Fibroblast of skin of left quadriceps (primary cell): ENCODE data around the gene CDS2.

Experiments used
- DNase-seq, 2 experiments: peaks; one replicate each; pipeline ENCODE4 v3.0.0-alpha.2; 2013; ENCODE audit warnings: low read depth in 2 of 2

The CDS2 gene

GRCh38 chr20:5212907-5213487 lies 86.2 kb downstream of the CDS2 start:
- DNase-seq, result no peak

- no peak for DNase-seq
Observed at GRCh38 chr20:5214826-5215225, 88.0 kb downstream of the CDS2 start.

- peak; percentile 60 to 66 for DNase-seq
Observed at GRCh38 chr20:5215672-5216304, 89.0 kb downstream of the CDS2 start.

- no peak for DNase-seq
Observed at GRCh38 chr20:5216663-5217062, 89.9 kb downstream of the CDS2 start.

- DNase-seq, result no peak
Observed at GRCh38 chr20:5217616-5218015, 90.8 kb downstream of the CDS2 start.

GRCh38 chr20:5220321-5221060 lies 93.7 kb downstream of the CDS2 start:
- no peak for DNase-seq

- no peak for DNase-seq
Observed at GRCh38 chr20:5221061-5221430, 94.2 kb downstream of the CDS2 start.

- peak; percentile 25 to 26 for DNase-seq
Observed at GRCh38 chr20:5222919-5223634, 96.3 kb downstream of the CDS2 start.

GRCh38 chr20:5230544-5230943 lies 103.7 kb downstream of the CDS2 start:
- no peak for DNase-seq

GRCh38 chr20:5234158-5234557 lies 107.3 kb downstream of the CDS2 start:
- no peak for DNase-seq

GRCh38 chr20:5234978-5235377 lies 108.2 kb downstream of the CDS2 start:
- DNase-seq, result no peak
